NCI-H1048 (cell line): Measurements from ENCODE around the gene SETD2.
A peak's percentile ranks its signal among the peaks of the same experiment; 100 is the strongest.

Experiments used
- DNase-seq: peaks from one replicate; lab custom pipeline; 2025; lab: John Stamatoyannopoulos, UW

The SETD2 gene

GRCh38 chr3:46984591-46985459, 179.1 kb downstream of the SETD2 start:
- DNase-seq = no peak

- DNase-seq = no peak
Measured at GRCh38 chr3:46982546-46982945, 181.4 kb downstream of the SETD2 start.

- DNase-seq = no peak
Measured at GRCh38 chr3:46981932-46982471, 181.9 kb downstream of the SETD2 start.

GRCh38 chr3:46979958-46980497, 183.9 kb downstream of the SETD2 start:
- no peak for DNase-seq

DNA sequence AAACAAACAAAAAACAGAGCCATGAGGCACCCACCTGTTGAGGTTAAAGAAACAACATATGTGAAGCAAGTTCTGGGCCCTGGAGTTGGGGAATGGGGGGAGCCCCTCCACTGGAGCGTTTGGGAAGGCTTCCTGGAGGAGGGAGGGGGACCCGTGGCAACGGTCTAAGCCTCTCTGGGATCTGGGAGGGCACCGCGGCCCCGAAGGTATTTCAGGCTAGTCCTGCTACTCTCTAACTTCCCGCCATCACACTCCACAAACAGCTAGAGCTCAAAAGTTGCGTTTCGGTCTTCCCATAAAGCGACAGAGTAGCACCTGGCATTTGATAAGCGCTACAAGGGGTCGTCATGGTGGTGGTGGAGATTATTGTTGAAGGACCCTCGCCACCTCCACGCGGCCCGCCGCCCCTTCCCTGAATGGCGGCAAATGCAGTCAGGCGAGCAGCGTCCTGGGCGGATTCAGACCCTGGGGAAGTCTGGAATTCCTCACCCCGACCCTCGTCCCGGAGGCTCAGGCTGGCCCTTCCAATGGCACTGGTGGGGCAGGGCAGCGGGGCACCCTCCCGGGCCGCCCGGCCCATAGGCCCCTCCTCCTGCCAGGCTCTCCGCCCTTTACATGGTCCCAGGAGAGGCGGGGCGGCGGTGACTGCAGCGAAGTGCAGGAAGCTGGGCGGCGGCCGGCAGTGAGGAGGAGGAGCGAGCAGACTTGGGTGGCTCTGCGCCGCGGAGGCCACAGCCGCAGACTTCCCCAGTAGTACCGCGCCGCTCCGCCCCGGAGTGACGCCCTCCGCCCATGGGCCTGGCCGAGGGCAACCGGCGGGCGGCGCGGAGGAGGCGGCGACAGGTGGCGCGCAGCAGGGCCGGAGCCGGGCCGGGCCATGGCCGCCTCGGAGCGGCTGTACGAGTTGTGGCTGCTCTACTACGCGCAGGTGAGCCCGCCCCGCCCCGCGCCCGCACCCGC, 184.6 kb downstream of the SETD2 start, which contains the start of gene NBEAL2:
NBEAL2 (plus strand) TSS at position 682 of the 960 bp plus-strand sequence; CDS start at position 878, 196 bp downstream.
- DNase-seq = peak; percentile 78

- no peak for DNase-seq
Measured at GRCh38 chr3:46978381-46978780, 185.5 kb downstream of the SETD2 start.

DNA sequence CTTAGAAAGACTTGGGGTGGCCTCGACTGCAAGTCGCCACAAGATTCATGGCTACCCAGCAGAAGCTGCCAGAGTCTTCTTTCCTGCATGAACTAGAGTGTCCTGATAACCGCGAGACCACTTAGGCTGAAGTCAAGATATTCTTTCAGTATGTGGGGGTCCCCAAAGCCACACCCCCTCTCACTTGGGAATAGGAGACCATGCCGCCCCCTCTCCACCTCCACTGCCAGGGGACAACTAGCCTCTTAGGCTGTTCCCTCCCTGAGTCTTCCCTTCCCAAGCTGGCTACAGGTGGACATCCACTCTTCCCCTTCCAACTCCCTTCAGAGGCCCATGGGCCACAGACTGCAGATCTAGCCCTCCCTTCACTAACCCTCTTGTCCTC, 186.1 kb downstream of the SETD2 start:
- DNase-seq = no peak

GRCh38 chr3:46976326-46977190, 187.4 kb downstream of the SETD2 start, which contains the start of gene CCDC12:
Gene CCDC12 (minus strand): TSS chr3:46976745. CDS start chr3:46976732, 13 bp downstream.
- peak; percentile 90 for DNase-seq

DNA sequence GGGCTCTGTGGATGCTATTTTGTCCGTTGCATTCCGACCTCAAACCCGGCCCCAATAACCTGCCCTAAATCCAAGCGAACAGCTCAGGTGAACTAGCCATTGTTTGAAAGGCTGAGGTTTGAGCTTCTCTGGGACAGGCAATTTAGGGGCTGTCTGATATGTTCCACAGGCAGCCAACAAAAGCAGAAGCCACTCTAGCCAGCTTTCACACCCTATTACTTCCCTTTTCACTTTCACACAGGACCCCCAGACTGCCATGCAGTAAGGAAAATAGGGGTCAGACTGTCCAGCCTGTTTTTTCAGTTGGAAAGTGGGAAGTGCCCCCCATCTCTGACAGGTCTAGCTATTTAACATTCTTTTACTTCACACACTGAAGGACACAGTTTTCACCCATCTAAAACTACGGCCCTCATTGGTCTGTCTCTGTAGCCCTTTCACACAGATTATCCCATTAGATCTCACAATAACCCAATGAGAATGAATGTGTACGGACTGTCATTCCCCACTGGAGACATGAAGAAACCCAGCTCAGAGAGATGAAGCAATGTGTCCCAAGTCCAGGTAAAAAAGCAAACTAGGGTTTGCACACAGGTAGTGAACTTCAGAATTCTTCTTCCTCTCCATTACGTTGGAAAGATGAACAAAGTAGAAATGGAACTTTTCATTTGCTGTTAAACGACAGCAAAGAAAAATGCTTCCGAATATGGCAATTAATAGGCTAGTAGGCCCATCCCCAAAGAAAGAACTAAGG, 189.3 kb downstream of the SETD2 start:
- DNase-seq = no peak

- DNase-seq = no peak
Measured at GRCh38 chr3:46972396-46972795, 191.5 kb downstream of the SETD2 start.

- no peak for DNase-seq
Measured at GRCh38 chr3:46971742-46972141, 192.2 kb downstream of the SETD2 start.

- DNase-seq = no peak
Measured at GRCh38 chr3:46971151-46971550, 192.8 kb downstream of the SETD2 start.

DNA sequence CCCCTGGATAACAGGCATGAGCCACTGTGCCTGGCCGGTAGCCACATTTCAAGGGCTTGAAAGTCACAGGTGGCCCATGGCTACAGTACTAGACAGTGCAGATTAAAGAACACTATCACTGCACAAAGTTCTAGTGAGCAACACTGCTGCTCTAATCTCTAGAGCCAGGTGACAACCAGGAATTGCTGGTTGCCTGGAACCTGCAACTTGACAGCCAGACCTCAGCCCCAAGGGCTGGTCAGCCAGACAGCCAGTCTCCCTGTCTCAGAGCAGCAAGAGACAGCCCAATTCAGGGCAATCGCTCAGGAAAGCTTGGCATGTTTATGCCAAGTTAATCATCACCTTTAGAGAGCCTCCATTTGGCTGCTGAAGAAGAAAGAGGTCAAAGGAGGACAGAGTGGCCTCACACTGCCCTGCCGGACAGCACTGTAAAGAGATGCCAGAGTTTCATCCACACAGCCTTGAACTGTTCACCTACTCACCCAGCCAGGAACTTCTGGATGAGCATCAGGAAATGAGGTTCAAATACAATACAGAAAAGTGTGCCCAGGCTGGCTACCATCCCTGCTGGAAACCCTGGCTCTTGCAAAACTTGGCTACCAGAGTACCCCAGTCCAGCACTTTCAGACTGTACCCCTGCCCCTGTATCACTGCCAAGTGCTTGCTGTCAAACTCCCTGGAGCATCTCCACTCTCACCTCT, 193.4 kb downstream of the SETD2 start:
- no peak for DNase-seq

DNA sequence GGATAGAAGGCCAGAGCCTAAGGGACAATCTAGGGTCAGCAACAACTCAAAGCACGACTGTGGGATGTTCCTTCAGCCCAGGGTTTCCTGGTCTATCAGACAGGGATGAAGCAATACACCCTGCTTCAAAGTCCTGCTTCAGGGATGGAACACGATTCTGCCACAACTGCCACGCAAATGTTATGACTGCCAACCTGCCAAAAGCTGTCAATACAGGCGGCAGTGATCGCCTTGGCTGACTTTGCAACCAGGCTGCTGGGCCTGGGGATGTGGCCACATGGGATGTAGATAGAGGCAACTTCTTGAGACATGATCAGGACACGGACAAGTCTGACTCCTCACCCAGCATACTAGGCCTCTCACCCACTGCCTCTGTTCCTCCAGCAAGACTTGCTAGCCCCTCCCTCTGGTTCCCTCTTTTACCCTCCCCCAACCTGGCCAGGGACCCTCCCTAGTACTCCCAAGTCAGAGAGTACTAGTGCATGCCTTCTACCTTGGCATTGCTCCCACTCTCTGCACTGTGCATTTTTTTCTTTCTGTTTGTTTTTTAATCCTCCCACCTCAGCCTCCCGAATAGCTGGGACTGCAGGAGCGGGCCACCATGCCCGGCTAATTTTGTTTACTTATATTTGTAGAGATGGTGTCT, 195.0 kb downstream of the SETD2 start:
- DNase-seq = no peak

- no peak for DNase-seq
Measured at GRCh38 chr3:46966811-46967210, 197.1 kb downstream of the SETD2 start.
